ENCODE measurements around the gene MAGI3. TPM values are rescaled to one million over a fixed set of nuclear protein-coding genes. Genes with fewer than 3 reads are reported as not detected.

The MAGI3 gene
- total and polyA plus RNA-seq, 2 donors (not counting 1 experiment from before 2014, with no cell fraction given): 5.1 to 9.2 TPM

- H3K9me3 ChIP-seq (ENCODE audit: control insufficient read depth, insufficient read depth, low read depth, low read length): no peaks in the 10 kb centered on the region
- no peaks in the 10 kb centered on the region for H4K20me1 ChIP-seq (ENCODE audit: control insufficient read depth, extremely low read depth, insufficient read depth, low read length)
- no peaks in the 10 kb centered on the region for H3K27me3 ChIP-seq (ENCODE audit: control insufficient read depth, insufficient read depth, low read length)
- DNase-seq (ENCODE audit: low read depth in 2 of 2): no peak
- H3K9ac ChIP-seq (ENCODE audit: insufficient read depth, low read length): no peak overlapping the region
- TF ChIP-seq, protein P1, sequence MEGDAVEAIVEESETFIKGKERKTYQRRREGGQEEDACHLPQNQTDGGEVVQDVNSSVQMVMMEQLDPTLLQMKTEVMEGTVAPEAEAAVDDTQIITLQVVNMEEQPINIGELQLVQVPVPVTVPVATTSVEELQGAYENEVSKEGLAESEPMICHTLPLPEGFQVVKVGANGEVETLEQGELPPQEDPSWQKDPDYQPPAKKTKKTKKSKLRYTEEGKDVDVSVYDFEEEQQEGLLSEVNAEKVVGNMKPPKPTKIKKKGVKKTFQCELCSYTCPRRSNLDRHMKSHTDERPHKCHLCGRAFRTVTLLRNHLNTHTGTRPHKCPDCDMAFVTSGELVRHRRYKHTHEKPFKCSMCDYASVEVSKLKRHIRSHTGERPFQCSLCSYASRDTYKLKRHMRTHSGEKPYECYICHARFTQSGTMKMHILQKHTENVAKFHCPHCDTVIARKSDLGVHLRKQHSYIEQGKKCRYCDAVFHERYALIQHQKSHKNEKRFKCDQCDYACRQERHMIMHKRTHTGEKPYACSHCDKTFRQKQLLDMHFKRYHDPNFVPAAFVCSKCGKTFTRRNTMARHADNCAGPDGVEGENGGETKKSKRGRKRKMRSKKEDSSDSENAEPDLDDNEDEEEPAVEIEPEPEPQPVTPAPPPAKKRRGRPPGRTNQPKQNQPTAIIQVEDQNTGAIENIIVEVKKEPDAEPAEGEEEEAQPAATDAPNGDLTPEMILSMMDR (conservative IDR thresholded peaks at IDR 0.05 in 1 of 2, IDR thresholded peaks at IDR 0.05 in 1 of 2; ENCODE audit: low read depth in 1 of 2, low read length in 2 of 2): no peak
- TF ChIP-seq EZH2 (IDR thresholded peaks at IDR 0.05; ENCODE audit: low read length, missing control alignments): no peak
- no peaks in the 10 kb centered on the region for H3K36me3 ChIP-seq (ENCODE audit: control insufficient read depth, insufficient read depth, low read length)
- no peak overlapping the region for H2AFZ ChIP-seq (ENCODE audit: low read length)
- no peaks in the 10 kb centered on the region for H3K79me2 ChIP-seq (ENCODE audit: control insufficient read depth, insufficient read depth, low read length)
- peaks cover 4% of the 10 kb centered on the region for H3K4me1 ChIP-seq (ENCODE audit: control insufficient read depth, extremely low read depth, insufficient read depth, low read length)
- no peak overlapping the region for H3K4me3 ChIP-seq (replicated peaks in 1 of 4; ENCODE audit: control extremely low read depth in 1 of 4, insufficient read depth in 1 of 4, low read depth in 3 of 4, low read length in 4 of 4)
- H3K27ac ChIP-seq (ENCODE audit: insufficient read depth, low read length): no peak overlapping the region
- no peak overlapping the region for H3K4me2 ChIP-seq (ENCODE audit: extremely low read depth, insufficient read depth, low read length)
Observed at GRCh38 chr1:113543110-113543509, 152.8 kb downstream of the MAGI3 start.

- no peak for TF ChIP-seq EZH2 (IDR thresholded peaks at IDR 0.05; ENCODE audit: low read length, missing control alignments)
- TF ChIP-seq, protein P1 (conservative IDR thresholded peaks at IDR 0.05 in 1 of 2, IDR thresholded peaks at IDR 0.05 in 1 of 2; ENCODE audit: low read depth in 1 of 2, low read length in 2 of 2): no peak
- Histone ChIP-seq H3K79me2 (ENCODE audit: control insufficient read depth, insufficient read depth, low read length) (no peaks in the 10 kb centered on the region), H3K4me1 (ENCODE audit: control insufficient read depth, extremely low read depth, insufficient read depth, low read length) (peaks cover 4% of the 10 kb centered on the region), H3K27me3 (ENCODE audit: control insufficient read depth, insufficient read depth, low read length) (no peaks in the 10 kb centered on the region), H3K9me3 (ENCODE audit: control insufficient read depth, insufficient read depth, low read depth, low read length) (no peaks in the 10 kb centered on the region), H3K36me3 (ENCODE audit: control insufficient read depth, insufficient read depth, low read length) (no peaks in the 10 kb centered on the region), H3K27ac (ENCODE audit: insufficient read depth, low read length) (no peak overlapping the region), H3K4me3 (replicated peaks in 1 of 4; ENCODE audit: control extremely low read depth in 1 of 4, insufficient read depth in 1 of 4, low read depth in 3 of 4, low read length in 4 of 4) (no peak overlapping the region), H3K9ac (ENCODE audit: insufficient read depth, low read length) (no peak overlapping the region), H2AFZ (ENCODE audit: low read length) (no peak overlapping the region), H4K20me1 (ENCODE audit: control insufficient read depth, extremely low read depth, insufficient read depth, low read length) (no peaks in the 10 kb centered on the region), H3K4me2 (ENCODE audit: extremely low read depth, insufficient read depth, low read length) (no peak overlapping the region)
- DNase-seq (ENCODE audit: low read depth in 2 of 2): no peak
Observed at GRCh38 chr1:113545210-113545609, 154.9 kb downstream of the MAGI3 start.

DNA sequence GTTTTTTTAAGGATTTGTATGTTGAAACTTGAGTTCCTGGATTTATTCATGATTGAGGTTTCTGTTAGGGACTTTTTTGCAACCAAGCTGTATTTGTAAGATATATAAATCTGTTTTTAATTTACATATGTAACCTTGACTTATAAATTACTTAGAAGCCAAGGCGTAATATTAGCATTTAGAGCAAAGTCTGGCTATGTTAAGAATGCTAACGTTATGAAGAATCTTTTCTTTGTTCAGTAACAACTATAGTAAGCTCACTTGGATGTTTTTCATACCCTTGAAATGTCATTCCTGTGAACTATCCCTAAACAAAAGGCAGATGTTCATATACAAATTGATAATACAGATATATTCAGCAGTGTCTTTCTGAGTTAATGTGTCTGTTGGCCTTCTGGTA, 155.3 kb downstream of the MAGI3 start:
- Histone ChIP-seq H3K4me1 (ENCODE audit: control insufficient read depth, extremely low read depth, insufficient read depth, low read length) (peaks cover 4% of the 10 kb centered on the region), H3K27me3 (ENCODE audit: control insufficient read depth, insufficient read depth, low read length) (no peaks in the 10 kb centered on the region), H3K79me2 (ENCODE audit: control insufficient read depth, insufficient read depth, low read length) (no peaks in the 10 kb centered on the region), H3K9ac (ENCODE audit: insufficient read depth, low read length) (no peak overlapping the region), H3K9me3 (ENCODE audit: control insufficient read depth, insufficient read depth, low read depth, low read length) (no peaks in the 10 kb centered on the region), H3K4me2 (ENCODE audit: extremely low read depth, insufficient read depth, low read length) (no peak overlapping the region), H3K4me3 (replicated peaks in 1 of 4; ENCODE audit: control extremely low read depth in 1 of 4, insufficient read depth in 1 of 4, low read depth in 3 of 4, low read length in 4 of 4) (no peak overlapping the region), H3K27ac (ENCODE audit: insufficient read depth, low read length) (no peak overlapping the region), H3K36me3 (ENCODE audit: control insufficient read depth, insufficient read depth, low read length) (no peaks in the 10 kb centered on the region), H4K20me1 (ENCODE audit: control insufficient read depth, extremely low read depth, insufficient read depth, low read length) (no peaks in the 10 kb centered on the region), H2AFZ (ENCODE audit: low read length) (no peak overlapping the region)
- TF ChIP-seq EZH2 (IDR thresholded peaks at IDR 0.05; ENCODE audit: low read length, missing control alignments): no peak
- TF ChIP-seq, protein P1 (conservative IDR thresholded peaks at IDR 0.05 in 1 of 2, IDR thresholded peaks at IDR 0.05 in 1 of 2; ENCODE audit: low read depth in 1 of 2, low read length in 2 of 2): no peak
- DNase-seq (ENCODE audit: low read depth in 2 of 2): no peak
